Measurements from ENCODE around the gene GALNT9.

DNA sequence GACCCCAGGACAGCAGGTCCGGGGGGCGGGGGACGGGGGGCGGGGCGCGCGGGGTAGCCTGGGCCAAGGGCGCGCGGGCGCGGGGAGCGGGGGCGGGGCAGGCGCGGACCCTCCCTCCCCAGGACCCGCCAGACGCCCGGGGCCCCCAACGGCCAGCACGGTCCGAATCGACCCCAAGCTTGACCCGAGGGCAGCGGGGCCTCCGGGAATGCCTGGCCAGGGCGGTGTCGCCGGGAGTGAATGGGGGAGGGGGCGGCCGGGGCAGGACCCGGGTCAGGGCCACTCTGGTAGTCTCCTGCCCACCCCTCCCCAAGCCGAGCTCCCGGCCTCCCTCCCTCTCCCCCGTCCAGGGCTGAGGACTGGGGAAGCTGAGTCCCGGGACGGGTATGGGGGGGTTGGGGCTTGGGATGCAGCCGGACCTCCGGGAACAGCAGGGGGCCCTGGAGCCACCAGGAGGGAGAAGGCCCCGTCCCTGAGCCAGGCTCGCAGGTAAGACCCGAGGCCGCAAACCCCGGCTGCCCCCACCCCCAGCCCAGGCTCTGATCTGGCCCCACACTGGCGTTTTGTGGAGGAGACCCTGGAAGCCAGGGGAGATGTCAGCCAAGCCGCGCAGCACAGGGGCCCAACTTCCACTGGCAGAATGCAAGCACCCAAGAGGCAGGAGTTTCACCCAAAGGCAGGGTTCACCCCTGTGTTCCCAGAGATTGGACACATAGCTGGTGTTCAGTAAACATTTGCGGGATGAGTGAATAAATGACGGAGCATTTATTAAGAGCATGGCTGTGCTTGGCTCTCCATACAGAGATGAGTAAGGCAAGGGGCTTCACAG is 545 bp upstream of the GALNT9 start:
- TF ChIP-seq EZH2 (IDR thresholded peaks at IDR 0.05) (no peak), EZH2phosphoT487 (IDR thresholded peaks at IDR 0.05; ENCODE audit: borderline replicate concordance) (no peak), RAD21 (IDR thresholded peaks at IDR 0.05; ENCODE audit: low read depth) (no peak), FOSL1 (IDR thresholded peaks at IDR 0.05; ENCODE audit: low read depth) (no peak), POLR2A (IDR thresholded peaks at IDR 0.05; ENCODE audit: borderline replicate concordance, extremely low read depth, insufficient read depth, insufficient read length) (no peak), REST (IDR thresholded peaks at IDR 0.05; ENCODE audit: low read depth) (no peak), ELF1 (IDR thresholded peaks at IDR 0.05; ENCODE audit: borderline replicate concordance, low read depth) (no peak), SRF (IDR thresholded peaks at IDR 0.05; ENCODE audit: low read depth) (no peak), POLR2AphosphoS5 (IDR thresholded peaks at IDR 0.05; ENCODE audit: low read depth, low read length) (no peak)
- TF ChIP-seq, protein P1, sequence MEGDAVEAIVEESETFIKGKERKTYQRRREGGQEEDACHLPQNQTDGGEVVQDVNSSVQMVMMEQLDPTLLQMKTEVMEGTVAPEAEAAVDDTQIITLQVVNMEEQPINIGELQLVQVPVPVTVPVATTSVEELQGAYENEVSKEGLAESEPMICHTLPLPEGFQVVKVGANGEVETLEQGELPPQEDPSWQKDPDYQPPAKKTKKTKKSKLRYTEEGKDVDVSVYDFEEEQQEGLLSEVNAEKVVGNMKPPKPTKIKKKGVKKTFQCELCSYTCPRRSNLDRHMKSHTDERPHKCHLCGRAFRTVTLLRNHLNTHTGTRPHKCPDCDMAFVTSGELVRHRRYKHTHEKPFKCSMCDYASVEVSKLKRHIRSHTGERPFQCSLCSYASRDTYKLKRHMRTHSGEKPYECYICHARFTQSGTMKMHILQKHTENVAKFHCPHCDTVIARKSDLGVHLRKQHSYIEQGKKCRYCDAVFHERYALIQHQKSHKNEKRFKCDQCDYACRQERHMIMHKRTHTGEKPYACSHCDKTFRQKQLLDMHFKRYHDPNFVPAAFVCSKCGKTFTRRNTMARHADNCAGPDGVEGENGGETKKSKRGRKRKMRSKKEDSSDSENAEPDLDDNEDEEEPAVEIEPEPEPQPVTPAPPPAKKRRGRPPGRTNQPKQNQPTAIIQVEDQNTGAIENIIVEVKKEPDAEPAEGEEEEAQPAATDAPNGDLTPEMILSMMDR (IDR thresholded peaks at IDR 0.05 in 2 of 3, conservative IDR thresholded peaks at IDR 0.05 in 1 of 3; ENCODE audit: borderline replicate concordance in 1 of 3, insufficient read depth in 1 of 3, low read depth in 2 of 3, low read length in 2 of 3): no peak
- TF ChIP-seq, protein P2, sequence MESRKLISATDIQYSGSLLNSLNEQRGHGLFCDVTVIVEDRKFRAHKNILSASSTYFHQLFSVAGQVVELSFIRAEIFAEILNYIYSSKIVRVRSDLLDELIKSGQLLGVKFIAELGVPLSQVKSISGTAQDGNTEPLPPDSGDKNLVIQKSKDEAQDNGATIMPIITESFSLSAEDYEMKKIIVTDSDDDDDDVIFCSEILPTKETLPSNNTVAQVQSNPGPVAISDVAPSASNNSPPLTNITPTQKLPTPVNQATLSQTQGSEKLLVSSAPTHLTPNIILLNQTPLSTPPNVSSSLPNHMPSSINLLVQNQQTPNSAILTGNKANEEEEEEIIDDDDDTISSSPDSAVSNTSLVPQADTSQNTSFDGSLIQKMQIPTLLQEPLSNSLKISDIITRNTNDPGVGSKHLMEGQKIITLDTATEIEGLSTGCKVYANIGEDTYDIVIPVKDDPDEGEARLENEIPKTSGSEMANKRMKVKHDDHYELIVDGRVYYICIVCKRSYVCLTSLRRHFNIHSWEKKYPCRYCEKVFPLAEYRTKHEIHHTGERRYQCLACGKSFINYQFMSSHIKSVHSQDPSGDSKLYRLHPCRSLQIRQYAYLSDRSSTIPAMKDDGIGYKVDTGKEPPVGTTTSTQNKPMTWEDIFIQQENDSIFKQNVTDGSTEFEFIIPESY (IDR thresholded peaks at IDR 0.05; ENCODE audit: extremely low read depth, insufficient replicate concordance, low read length): no peak

Data from HCT116 (cell line).